Jurkat, Clone E6-1 (cell line): ENCODE data around the gene CABP4.
"Not testable (repeated sequence)": the region's sequence is repeated elsewhere in the genome, so short reads cannot be mapped to it uniquely, and the experiment has no call there.

Source experiments
- DNase-seq: peaks from one replicate; pipeline ENCODE4 v3.0.0-alpha.2; 2011; ENCODE audit warnings: low read depth, low spot score
- H3K4me3 ChIP-seq: 2 replicates; pipeline ENCODE4 v1.5.1; 2011; ENCODE audit warnings: mild to moderate bottlenecking, low read length, control low read depth, moderate library complexity

The CABP4 gene

DNA sequence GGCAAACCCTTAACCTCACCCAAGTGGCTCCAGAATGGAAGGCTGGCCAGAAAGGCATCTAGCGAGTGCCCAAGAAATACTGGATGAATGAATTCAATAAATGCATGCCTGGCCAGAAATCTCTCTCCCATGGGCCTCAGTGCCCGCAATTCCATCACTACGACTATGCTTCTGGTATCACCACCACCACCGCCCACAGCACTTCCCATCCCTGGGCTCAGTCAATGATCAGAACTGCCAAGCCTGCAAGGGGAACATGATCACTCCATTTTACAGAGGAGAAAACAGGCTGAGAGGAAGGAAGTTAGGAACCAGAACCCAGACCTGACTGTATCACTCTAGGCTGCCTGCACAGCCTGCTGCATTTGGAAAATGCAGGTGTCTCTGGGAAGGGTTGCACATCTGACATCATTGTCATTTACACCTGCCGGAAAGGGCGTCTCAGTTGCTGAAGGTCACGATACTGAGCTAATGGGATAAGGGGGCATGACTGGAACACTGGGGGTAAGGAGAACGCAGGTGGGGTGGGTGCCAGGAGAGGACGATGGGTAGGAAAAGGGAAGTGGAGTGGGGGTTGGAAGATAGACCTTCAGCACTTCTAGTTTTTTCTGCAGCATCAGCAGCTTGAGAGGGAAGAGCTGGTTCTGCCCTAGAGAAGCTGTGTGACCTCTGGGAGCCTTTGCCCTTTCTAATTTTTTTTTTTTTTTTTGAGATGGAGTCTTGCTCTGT is 5.9 kb upstream of the CABP4 start:
- DNase-seq: no peak
- no peak overlapping the region for H3K4me3 ChIP-seq

DNA sequence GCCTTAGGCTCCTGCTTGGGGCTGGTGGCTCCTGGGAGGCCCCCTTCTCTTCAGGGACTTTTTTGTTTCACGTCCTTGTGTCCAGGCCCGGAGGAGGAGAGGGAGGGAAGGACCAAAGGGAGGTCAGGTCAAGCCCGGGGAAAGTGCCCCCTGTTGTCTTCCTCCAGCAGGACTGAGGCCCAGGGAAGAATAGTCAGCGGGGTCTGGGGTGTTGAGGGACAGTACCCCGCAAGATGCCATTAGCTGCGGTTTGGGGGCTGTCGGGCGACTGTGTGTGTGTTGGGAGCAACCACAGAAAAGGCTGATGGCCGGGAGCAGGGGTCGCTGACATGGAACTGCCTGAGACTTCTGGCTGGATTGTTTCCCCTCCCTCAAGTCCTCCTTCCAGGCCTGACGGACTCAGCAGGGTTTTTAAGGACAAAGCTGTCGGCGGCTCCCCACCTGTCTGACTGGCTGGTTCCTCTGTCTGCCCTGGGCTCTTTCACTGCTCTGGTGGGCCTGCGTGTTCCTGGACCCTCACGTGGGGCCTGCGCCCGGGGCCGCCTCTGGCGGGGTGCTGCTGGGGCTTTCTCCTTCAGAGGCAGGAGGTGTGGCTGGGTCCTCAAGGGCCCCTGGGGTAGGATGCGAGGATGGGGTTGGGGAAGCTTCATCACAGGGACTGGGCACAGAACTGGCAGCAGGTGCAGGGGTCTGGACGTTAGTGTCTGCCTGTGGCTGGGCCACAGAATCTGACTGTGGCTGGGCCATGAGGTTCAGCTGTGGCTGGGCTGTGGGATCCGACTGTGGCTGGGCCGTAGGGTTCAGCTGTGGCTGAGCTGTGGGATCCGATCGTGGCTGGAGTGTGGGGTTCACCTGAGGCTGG is 4.1 kb upstream of the CABP4 start:
- DNase-seq: no peak
- H3K4me3 ChIP-seq: no peak overlapping the region

DNA sequence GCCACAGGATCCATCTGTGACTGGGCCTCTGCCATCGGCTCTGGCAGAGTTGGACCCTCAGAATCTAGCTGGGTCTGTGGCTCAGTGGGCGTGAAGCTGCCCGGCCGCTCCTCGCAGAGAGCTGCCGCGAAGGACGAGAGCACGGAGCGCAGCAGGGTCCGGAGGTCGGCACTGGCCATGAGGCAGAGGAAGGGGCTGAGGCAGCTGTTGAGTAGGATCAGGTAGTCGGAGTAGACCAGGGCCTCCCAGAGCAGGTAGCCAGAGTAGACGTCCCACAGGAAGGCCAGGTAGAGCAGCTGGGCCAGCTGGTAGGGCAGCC is 3.5 kb upstream of the CABP4 start:
- DNase-seq: no peak
- no peak overlapping the region for H3K4me3 ChIP-seq

DNA sequence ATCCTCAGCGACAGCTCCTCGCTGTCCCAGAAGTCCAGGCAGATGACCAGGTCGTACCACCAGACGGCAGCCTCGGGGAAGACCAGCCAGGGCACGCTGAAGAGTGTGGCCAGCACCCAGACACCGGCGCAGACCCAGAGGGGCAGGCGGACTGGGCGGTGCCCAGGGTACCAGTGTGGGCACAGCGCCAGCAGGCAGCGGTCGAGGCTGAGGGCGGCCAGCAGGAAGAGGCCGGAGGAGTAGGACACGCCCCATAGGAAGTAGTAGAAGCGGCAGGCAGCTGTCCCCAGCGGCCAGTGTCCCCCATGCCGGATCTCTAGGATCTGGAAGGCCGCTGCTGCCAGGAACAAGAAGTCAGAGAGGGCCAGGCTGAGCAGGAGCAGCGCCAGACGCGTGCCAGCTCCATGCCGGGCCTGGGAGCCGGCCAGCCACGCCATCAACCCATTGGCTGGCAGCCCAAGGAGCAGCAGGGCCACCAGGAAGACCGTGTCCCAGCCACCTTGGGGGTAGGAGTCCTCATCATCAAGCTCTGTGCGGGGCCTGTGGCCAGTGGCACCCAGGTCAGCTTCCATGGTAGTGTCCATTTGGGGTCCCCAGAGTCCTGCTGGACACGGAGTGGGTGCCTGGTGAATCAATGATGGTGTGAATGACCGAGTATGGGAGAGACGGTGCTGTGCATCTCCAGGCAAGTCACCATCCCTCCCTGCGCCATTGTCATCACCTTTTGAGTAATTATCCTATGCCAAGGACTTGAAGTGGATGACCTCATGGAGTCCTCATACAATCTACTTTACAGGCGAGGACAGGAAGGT is 2.8 kb upstream of the CABP4 start, which contains the start of gene GPR152:
TSS of gene GPR152 (minus strand) at position 589 of the 812 bp plus-strand sequence. CDS start at position 584, 5 bp downstream.
- no peak within 1 kb of the TSS for H3K4me3 ChIP-seq
- no peak for DNase-seq

DNA sequence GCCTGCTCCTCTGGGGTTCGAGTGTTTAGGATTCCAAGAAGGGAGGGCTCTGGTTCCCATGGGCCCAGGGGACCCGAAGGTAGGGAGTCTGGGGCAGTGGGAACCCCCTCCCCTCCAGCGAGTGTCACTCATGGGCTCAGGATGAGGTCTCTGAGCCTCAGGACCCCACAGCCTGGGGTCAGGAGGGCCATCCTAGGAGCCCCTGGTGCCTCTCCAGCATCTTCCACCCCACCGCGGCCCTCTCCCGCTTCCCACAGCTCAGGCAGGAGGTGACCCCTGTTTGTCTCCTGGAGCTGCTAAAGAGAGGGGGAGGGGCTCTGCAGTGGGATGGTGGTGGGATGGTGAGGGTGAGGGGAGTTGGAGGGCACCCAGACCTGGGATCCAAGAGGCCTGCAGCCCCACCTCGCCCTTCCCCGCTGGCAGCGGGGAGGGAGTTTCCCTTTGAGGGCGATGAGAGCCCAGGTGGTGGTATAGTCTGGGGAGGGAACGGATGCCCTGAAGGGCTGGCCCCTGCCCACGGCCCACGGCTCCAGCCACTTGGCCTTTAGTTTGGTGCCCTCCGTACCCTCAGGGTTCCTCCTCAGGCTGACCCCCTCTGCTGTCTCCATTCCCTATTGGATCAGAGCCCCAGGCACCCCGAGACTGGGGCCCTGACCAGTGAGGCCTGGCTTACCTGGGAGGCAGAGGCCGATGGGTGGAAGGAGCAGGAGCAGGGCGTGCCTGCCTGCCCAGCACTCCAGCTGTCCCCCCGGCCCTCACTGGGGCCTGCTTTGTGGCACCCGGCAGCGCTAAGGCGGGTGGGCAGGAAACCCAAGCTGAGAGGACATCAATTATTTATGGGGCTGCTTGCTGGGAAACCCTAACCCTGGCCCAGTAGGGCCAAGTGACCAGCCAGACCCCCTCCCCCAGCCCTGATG is 1.1 kb upstream of the CABP4 start:
- H3K4me3 ChIP-seq: no peak overlapping the region

DNA sequence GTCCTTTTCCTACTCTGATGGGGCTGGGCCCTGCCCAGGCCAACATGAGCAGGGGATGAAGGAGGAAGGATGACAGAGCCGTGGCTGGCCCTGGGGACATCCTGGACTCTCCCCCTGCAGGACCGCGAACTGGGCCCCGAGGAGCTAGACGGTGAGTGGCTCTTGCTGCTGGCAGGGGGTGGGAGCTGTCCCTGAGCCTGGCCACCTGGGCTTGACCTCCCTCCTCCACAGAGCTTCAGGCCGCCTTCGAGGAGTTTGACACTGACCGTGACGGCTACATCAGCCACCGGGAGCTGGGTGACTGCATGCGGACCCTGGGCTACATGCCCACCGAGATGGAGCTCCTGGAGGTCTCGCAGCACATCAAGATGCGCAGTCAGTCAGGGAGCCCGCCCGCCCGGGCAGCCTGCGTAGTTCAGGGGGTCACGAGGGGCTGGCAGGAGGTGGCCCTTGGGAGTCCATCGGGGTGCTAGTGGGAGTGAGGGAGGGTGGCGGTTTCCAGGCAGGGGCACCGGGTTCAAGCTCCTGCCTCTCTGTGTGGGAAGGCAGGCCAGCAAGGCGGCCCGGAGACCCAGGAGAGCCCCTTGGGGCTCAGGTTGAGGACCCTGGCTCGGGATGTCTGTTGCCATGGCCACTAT is 1.0 kb downstream of the CABP4 start:
- no peak overlapping the region for H3K4me3 ChIP-seq
- no peak for DNase-seq

More for the DNA sequence above, 1.1 kb upstream of the CABP4 start:
- DNase-seq: no peak

DNA sequence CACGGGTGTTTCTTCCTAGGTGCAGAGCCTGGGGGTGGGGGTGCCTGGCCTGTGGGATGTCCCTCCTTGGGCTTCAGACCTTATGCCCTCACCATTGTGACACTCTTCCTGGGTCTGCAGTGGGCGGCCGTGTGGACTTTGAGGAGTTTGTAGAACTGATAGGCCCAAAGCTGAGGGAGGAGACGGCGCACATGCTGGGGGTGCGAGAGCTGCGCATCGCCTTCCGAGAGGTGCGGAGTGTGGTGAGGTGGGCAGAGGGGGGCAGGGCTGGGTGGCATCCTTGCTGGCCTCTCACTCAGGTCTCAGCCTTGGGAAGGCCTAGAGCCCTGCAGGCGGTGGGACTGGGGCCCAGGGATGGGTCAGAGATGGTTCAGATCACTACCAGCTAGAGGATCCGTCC is 2.3 kb downstream of the CABP4 start:
- H3K4me3 ChIP-seq: no peak overlapping the region
- DNase-seq: no peak

DNA sequence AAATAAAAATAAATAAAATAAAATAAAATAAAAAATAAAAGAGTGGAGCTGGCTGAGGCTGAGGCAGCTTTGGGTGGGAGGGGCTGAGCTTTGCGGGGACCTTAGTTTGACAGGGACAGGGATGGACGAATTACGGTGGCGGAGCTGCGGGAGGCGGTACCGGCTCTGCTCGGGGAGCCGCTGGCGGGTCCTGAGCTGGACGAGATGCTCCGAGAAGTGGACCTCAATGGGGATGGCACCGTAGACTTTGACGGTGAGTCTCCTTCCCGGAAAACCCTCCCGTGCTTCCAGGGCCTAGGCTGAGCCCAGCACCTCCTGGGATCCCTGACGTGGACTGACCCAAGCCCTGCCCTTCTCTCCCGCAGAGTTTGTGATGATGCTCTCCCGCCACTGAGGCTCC is 3.1 kb downstream of the CABP4 start:
- no peak overlapping the region for H3K4me3 ChIP-seq

DNA sequence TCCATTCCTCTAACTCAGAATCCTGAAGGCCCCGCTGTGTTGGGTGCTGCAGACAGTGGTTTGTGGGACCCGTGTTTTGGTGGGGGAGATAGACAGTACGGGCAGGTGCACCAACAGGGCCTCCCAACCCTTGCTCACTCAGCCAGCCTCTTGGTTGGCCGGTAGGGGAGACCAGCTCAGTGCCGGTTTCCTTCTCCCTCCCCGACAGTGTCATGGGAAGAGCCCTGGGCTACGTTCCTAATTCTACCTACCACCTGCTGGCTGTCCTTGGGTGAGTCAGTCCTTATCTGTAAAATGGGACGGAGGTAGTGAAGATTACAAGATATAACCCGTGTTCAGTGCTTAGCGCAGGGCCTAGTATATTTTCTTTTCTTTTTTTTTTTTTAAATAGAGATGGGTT is 8.0 kb downstream of the CABP4 start:
- H3K4me3 ChIP-seq: no peak overlapping the region
- DNase-seq: no peak

More for the DNA sequence above, 3.1 kb downstream of the CABP4 start:
- no peak for DNase-seq

DNA sequence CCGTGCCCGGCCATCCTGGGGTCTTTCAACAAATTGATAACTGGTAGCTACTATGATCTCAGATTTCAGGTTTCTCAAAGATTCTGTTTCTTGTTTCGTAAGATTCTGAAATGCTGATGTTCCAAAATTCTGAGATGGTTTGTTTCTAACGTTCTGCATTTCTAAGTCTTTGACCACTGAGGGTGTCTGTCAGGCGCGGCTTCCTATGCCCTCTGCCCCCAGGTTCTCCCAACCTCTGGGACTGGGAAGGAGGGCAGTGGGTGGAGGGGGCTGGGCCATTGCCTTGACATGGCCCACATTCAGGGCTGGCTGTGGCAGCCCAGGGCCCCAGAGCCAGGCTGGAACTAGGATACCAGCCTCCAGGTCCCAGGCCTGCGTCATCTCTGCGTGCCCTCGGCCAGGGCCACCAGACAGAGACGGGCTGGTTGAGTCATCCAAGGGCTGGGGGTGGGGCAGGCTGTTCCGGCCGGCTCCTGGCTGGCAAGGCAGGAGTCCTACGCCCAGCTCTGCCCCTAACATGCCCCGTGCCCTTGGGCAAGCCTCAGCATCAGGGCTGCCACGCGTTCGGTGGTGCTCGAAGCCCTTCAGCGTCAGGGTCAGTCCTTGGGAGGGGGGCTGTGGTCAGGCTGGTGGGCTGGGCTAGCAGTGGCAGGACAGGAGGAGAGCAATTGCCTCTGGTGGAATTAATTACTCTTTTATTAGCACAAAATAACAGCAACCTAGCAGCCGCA is 8.7 kb downstream of the CABP4 start:
- peak overlapping the region; percentile 82 for H3K4me3 ChIP-seq
- DNase-seq: no peak

DNA sequence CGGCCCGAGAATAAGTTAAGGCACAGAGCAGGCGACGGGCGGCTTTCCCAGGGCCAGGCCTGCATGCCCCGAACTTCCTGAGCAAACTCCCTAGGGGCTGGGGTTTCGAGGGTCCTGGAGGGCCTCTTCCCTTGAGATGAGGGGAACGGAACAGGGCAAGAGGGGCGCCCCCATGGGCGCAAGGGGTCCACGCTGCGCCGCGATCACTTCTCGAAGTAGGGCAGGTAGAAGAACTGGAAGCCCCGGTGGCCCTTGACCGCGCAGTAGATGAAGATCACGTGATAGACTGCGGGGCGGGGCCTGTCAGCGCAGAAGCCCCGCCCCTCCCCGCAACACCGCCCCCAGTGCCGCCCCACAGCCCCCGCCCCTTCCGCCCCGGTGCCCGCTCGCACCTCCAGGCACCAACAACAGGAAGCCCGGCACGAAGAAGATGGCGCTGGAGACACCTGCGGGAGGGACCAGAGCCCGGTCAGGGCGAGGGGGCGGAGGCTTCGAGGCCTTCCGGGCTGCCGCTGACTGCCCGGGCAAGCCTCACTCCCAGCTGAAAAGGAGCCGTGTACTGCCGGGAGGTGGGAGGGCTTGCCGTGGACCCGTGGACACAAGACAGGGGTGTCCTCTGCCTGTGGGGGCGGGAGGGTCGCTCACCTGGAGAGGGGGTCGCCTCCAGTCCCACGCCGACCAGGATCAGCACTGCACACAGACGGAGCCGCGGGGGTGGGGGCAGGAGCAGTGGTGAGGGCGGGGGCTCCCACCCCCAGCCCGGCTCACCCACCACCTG is 9.4 kb downstream of the CABP4 start:
- H3K4me3 ChIP-seq: peak overlapping the region; percentile 82
- DNase-seq: peak; percentile 80

DNA sequence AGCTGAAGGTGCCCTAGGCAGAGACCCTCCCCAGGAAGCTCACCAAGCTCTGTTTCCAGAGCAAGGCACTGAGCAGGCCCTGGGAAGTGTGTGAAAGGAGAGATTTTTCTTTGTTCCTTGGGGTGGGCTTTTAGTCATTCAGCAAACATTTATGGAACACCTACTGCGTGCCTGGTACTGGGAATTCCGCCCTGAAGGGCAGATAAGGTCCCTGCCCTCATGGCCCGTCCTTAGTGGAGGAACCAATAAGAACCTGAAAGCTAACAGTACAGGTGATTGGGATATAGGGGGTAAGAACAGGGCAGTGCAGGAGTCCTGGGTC is 10.0 kb downstream of the CABP4 start:
- DNase-seq: no peak
- peak overlapping the region; percentile 82 for H3K4me3 ChIP-seq

DNA sequence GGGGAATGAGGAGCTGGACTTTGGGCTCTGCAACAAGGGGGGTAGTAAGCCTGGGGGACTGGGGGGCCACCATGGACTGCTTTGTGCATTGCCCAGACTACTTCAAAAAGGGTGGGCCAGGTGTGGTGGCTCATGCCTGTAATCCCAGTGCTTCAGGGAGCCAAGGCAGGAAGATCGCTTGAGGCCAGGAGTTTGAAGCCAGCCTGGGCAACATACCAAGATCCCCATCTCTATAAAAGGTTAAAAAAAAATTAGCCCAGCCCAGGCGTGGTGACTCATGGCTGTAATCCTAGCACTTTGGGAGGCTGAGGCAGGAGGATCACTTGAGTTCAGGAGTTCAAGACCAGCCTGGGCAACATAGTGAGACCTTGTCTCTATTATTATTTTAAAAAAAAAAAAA is 10.4 kb downstream of the CABP4 start:
- not testable (repeated sequence) for DNase-seq
- peak overlapping the region; percentile 82 for H3K4me3 ChIP-seq

DNA sequence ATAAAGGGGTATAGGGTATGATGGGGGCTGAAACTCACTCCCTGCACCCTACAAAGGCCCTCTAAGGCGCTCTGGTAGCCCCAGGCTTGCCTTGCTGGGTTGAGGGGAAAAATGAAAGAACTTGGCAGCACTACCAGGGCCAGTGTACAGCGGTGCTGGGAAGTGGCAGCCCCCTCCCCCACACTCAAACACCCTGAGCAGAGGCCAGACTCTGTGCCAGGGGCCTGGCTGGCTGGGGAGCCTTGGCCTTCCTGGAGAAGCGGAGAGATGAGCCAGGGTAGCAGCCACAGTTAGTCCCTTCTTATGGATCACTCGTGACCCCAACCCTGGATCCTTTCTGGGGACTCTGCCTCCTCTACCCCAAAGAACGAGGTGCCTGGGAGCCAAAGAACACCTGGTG is 11.2 kb downstream of the CABP4 start:
- no peak for DNase-seq
- H3K4me3 ChIP-seq: no peak overlapping the region

DNA sequence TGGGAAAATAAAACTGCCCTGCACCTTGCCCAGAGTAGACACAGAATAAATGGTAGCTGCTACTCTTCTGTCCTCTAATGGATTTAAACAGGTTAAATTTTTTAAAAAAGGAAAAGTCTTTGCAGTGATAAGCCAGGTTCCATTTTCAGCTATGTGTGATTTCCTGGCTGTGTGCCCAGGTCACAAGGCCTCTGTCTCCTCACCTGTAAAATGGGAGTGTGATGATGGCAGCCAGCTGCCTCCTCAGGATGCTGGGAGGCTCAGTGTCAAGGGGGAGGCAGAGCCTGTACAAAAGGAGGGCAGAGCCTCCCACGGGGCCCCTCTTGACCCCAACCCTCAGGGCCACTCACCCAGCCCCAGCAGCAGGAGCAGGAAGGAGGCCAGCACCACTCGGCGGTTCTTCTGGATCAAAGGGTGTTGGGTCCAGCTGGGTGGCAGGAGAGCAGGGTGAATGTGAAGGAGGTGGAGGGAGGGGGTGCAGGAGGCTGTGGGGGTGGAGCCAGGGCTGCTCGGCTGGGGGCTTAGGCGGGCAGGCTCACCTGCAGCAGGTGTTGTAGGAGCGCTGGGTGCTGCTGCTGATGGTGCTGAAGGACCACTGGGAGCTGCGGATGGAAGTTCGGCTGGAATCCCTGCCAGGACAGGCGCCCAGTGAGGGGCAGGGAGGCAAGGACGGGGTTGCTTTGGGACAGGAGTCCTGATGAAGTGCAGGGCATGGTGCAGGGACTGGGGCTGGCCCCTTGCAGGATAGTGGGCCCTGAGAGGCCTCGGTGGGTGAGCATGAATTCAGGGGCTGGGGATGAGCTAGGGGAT is 12.0 kb downstream of the CABP4 start:
- H3K4me3 ChIP-seq: no peak overlapping the region
- no peak for DNase-seq

DNA sequence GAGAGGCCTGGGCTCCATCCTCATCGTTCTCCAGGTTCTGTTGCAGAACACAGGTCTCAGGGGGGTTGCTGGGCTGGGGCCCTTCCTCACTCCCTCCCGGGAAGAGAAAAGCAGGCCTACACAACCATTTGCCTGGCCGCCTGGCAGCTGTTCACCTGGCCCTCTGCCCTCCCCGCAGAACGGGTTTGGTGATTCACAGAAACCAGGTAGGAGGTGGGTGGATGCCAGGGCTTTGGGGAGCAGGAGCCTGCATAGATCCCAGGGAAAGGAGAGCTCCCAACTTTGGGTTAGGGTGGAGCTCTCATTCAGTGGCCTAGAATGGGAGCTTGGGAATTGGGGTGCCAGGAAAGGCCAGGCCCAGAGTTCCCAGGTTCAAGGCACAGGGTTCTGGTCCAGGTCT is 12.9 kb downstream of the CABP4 start:
- peak overlapping the region; percentile 70 for H3K4me3 ChIP-seq
- DNase-seq: no peak

DNA sequence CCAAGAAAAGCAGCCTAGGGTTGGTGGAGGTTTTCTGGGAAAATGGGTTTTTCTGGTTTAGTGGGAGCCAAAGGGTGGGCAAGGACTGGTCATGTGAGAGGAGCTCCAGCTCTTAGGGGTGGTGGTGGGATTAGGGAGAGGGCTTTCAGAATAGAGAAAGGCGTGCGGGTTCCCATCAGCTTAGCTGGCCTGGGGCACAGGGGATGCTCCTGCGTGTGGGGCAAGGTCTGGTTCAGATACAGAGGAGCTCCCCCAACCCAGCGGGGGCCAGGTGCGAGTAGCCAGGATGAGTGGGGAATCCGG is 13.3 kb downstream of the CABP4 start:
- peak overlapping the region; percentile 70 for H3K4me3 ChIP-seq
- no peak for DNase-seq
